ENCODE measurements around the gene SLC22A13.

The SLC22A13 gene

GRCh38 chr3:38265604-38266307, at the start of gene SLC22A13:
TSS of gene SLC22A13 (plus strand) at chr3:38265812. CDS start at chr3:38265861, 49 bp downstream.
- no peak within 1 kb of the TSS for H3K4me3 ChIP-seq (ENCODE audit: low read depth, low read length)
- TF ChIP-seq, protein P1, sequence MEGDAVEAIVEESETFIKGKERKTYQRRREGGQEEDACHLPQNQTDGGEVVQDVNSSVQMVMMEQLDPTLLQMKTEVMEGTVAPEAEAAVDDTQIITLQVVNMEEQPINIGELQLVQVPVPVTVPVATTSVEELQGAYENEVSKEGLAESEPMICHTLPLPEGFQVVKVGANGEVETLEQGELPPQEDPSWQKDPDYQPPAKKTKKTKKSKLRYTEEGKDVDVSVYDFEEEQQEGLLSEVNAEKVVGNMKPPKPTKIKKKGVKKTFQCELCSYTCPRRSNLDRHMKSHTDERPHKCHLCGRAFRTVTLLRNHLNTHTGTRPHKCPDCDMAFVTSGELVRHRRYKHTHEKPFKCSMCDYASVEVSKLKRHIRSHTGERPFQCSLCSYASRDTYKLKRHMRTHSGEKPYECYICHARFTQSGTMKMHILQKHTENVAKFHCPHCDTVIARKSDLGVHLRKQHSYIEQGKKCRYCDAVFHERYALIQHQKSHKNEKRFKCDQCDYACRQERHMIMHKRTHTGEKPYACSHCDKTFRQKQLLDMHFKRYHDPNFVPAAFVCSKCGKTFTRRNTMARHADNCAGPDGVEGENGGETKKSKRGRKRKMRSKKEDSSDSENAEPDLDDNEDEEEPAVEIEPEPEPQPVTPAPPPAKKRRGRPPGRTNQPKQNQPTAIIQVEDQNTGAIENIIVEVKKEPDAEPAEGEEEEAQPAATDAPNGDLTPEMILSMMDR (IDR thresholded peaks at IDR 0.05; ENCODE audit: control insufficient read depth, extremely low read depth, insufficient read depth) = no peak
- no peak for DNase-seq (ENCODE audit: low read depth)

GRCh38 chr3:38219609-38220197, 45.9 kb upstream of the SLC22A13 start:
- no peak for DNase-seq (ENCODE audit: low read depth)
- TF ChIP-seq, protein P1 (IDR thresholded peaks at IDR 0.05; ENCODE audit: control insufficient read depth, extremely low read depth, insufficient read depth) = no peak
- no peak overlapping the region for H3K4me3 ChIP-seq (ENCODE audit: low read depth, low read length)

GRCh38 chr3:38221005-38221404, 44.6 kb upstream of the SLC22A13 start:
- no peak for DNase-seq (ENCODE audit: low read depth)
- TF ChIP-seq, protein P1 (IDR thresholded peaks at IDR 0.05; ENCODE audit: control insufficient read depth, extremely low read depth, insufficient read depth) = no peak
- H3K4me3 ChIP-seq (ENCODE audit: low read depth, low read length) = no peak overlapping the region

DNA sequence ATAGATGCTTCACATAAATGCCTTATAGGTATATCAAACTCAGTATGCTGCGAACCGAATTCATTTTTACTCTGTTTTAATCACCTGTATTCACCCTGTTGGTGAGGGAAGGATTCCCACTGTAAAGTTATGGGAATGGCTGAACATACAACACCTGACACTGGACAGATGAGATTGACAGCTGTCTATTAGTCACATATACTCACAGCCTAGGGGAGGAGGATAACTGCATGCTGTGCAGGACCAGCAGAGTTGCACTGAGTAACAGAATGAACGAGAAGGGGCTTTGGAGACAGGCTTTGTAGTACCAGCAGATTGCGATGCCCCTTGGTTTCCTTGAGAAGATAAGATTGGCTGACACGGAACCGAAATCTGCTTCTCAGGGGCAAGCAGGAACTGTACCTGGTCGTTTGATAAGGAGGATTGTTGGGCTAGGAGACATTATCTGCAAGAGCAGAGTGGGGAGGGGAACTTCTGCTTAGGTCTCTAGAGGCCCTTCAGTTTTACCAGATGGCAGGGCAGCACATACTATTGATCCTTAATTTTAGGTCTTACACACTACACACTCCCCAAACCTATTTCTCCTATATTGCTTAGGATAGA, 43.5 kb upstream of the SLC22A13 start:
- TF ChIP-seq, protein P1 (IDR thresholded peaks at IDR 0.05; ENCODE audit: control insufficient read depth, extremely low read depth, insufficient read depth) = no peak
- DNase-seq (ENCODE audit: low read depth) = no peak
- H3K4me3 ChIP-seq (ENCODE audit: low read depth, low read length) = no peak overlapping the region

GRCh38 chr3:38224357-38224756, 41.3 kb upstream of the SLC22A13 start:
- TF ChIP-seq, protein P1 (IDR thresholded peaks at IDR 0.05; ENCODE audit: control insufficient read depth, extremely low read depth, insufficient read depth) = no peak
- no peak overlapping the region for H3K4me3 ChIP-seq (ENCODE audit: low read depth, low read length)
- DNase-seq (ENCODE audit: low read depth) = no peak

DNA sequence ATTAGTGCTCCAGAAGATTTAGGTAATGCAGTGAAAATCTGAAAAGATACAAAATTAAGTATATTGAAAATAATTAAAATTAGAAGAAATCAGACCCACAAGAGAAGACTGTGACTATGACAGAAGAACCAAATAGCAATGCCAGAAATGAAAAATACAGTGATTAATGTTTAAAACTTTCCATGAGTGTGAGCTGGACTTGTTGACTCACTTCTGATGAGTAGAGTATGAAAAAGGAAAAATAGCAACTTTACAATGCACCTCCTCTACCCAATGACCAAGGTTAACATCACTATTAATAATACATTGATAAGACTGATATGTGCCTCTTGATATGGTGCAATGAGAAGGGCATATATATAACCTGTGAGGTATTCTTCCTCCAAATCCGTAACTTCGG, 39.3 kb upstream of the SLC22A13 start:
- no peak overlapping the region for H3K4me3 ChIP-seq (ENCODE audit: low read depth, low read length)
- TF ChIP-seq, protein P1 (IDR thresholded peaks at IDR 0.05; ENCODE audit: control insufficient read depth, extremely low read depth, insufficient read depth) = no peak
- no peak for DNase-seq (ENCODE audit: low read depth)
